ENCODE measurements around the gene CCNL2. TPM values are rescaled to one million over a fixed set of nuclear protein-coding genes. Genes with fewer than 3 reads are reported as not detected.

CCNL2 gene
- total RNA-seq, 2 experiments from 2014 or later = 110 to 112 TPM

DNA sequence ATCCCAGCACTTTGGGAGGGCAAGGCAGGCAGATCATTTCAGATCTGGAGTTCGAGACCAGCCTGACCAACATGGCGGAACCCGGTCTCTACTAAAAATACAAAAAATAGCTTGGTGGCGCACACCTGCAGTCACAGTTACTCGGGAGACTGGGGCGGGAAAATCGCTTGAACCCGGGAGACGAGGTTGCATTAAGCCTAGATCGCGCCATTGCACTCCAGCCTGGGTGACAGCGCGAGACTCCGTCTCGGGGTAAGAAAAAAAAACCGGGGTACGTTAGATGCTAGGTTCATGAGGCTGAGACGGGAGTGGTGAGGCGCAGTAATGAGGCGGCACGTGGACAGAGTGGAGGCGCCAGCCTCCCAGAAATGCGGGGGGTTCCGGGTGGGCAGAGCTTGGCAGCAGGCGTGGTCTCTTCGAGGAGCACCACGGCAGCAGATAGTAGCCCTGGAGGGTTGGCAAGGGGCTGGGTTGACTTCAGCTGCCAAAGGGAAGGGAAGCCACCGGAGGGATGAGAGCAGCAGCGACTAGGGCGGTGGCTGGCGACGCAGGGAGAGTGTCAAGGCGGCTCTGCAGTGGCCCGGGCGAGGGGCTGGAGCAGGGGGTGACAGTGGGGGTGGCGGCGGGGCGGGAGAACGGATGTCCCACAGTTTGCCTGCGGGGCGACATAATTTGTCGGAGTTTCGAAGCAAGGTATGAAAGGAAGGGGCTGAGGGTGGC, 7.1 kb upstream of the CCNL2 start:
- ChIA-PET POLR2A (interaction anchor here (1.9 to 2.3 kb wide), 2 partner anchors 7 to 31 kb away, joined by 11 to 16 read pairs; partner anchors contain the start of genes AURKAIP1 and CCNL2), CTCF (interaction anchor here (0.8 to 2.3 kb wide), 5 partner anchors 8 to 98 kb away, joined by 3 to 7 read pairs (median 4); partner anchors contain the start of genes AURKAIP1 and CCNL2)

DNA sequence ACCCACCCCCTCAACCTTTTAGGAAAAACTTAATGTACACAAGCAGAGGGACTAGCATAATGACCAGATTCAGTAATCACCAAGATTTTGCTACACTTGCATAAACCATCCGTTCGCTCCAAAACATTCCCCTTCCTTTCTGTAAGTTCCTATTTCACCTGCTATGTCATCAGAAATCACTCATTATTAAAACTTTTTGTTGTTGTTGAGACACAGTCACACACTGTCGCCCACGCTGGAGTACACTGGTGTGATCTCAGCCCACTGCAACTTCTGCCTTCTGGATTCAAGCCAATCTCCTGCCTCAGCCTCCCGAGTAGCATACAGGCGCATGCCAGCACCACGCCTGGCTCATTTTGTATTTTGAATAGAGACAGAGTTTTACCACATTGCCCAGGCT, 4.5 kb upstream of the CCNL2 start:
- ChIA-PET POLR2A (no interaction called here), CTCF (no interaction called here)

DNA sequence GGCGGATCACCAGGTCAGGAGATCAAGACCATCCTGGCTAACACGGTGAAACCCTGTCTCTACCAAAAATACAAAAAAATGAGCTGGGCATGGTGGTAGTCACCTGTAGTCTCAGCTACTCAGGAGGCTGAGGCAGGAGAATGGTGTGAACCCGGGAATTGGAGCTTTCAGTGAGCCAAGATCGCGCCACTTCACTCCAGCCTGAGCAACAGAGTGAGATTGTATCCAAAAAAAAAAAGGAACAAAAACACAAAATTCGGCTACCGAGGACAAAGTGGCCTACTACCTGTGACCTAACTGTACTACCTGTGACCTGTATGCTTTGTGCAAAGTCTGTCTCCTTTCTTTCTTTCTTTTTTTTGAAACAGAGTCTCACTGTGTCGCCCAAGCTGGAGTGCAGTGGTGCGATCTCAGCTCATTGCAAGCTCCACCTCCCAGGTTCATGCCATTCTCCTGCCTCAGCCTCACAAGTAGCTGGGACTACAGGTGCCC, 3.8 kb upstream of the CCNL2 start:
- POLR2A ChIA-PET = interaction anchor here (0.6 to 1.2 kb wide), 4 partner anchors 28 to 456 kb away, joined by 3 to 4 read pairs (median 3); partner anchors contain the start of gene AURKAIP1
- CTCF ChIA-PET = interaction anchor here (0.9 kb wide), 1 partner anchor 31 kb away, joined by 3 read pairs; no protein-coding TSS in a partner anchor

DNA sequence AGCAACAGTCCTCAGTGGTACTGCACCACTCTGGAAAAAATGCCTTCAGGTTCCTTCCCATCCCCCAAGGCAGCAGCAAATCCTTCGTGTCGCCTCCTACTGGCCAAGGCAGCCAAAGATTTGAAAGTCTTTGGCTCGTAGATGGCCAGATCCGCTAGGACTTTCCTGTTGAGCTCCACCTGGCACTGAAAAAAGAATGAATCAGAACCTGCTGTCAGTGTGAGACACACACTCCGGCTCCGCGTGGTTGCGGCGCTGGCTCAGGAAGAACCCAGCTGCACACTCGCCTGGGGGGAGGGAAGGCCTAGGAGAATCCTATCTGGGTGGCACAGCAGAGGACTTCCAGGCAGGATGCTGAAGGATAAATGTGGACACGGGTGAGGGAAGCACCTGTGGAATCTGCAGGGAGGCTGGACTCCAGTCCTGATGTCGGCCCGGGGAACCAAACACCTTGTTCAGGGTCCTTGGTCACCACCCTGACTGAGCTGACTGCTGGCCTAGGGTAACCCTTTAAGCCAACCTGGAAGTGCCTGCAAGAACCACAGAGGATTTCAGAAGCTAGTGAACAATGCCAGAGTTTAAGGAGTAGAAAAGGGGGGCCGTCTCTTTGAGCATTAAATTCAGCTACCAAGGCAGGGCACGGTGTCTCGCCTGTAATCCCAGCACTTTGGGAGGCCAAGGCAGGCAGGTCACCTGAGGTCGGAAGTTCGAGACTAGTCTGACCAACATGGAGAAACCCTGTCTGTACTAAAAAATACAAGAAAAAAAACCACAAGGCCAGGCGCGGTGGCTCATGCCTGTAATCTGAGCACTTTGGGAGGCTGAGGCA, 3.2 kb upstream of the CCNL2 start:
- CTCF ChIA-PET = interaction anchor here (0.9 kb wide), 1 partner anchor 32 kb away, joined by 3 read pairs; no protein-coding TSS in a partner anchor
- POLR2A ChIA-PET = interaction anchor here (0.6 to 1.2 kb wide), 5 partner anchors 28 to 456 kb away, joined by 3 to 5 read pairs (median 3); partner anchors contain the start of gene AURKAIP1

DNA sequence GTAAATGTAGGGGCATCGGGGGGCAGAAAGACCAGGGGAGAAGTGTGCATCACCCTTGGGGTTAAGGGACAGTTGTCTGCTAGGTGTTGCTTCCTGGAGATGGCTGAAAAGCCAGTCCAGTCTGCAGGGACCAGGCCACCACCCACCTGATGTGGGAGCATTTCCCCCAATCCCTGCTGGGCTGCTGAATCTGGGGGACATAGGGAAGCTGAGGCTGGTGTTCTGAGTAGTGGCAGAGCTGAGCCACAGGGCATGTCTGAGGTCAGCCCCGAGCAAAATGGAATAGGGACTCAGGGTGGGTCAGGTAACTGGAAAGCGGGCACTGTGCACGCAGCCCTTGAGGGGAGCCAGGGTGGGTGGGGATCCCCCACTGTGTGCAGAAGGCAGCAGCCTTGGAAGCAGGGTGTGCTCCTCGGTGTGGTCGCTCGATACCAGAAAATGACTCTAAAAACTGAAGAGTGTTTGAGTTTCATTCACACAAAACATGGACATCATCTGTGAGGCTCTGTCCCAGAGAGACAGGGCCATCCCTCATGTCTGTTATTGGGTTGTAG, 2.4 kb upstream of the CCNL2 start:
- CTCF ChIA-PET = interaction anchor here (0.5 kb wide), 1 partner anchor 24 kb away, joined by 3 read pairs; no protein-coding TSS in a partner anchor
- POLR2A ChIA-PET = interaction anchor here (1.8 kb wide), 1 partner anchor 26 kb away, joined by 8 read pairs; the partner anchor contains the start of gene AURKAIP1

DNA sequence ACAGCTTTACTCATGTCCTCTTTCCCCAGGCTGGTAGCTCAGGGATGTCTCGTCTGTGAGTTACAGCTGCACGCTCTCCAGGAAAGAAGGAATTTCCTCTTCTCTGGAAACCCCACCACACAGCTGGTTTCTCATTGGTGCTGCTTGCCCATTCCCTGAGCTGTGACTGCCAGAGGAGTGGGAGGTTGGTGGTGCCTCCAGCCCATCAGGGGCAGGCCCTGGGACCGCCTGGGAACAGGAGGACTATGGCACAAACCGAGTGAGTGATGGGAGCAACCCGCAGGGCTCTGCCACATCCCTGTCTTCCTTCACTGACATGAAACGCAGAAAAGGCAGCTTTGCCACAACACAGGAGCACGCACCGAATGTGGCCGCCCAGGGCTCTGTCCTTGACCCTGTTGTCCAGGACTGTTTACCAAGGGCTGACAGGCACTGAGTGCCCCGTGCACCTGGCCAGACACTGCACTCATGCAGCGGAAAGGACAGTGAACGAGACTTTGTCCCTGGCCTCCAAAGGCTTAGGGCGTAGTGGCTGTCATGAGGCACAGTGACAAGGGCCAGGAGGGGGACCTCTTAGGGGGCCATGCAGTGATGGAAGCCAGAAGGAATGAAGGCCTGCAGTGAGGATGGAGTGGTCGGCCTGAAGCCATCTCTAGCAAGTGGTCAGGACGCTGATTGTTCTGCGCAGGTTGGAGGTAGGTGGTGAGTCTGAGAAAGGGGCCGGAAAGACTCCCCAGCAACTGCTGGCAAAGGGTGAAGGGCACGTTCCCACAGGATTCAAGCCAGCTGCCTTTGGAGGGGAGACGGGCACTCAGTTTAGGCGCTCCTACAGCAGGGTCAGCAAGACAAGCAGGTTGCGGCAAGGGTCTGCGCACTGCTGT, 1.7 kb upstream of the CCNL2 start:
- POLR2A ChIA-PET = interaction anchor here (1.8 kb wide), 1 partner anchor 26 kb away, joined by 8 read pairs; the partner anchor contains the start of gene AURKAIP1
- CTCF ChIA-PET = interaction anchor here (0.5 to 1.9 kb wide), 4 partner anchors 10 to 41 kb away, joined by 3 to 5 read pairs (median 4); no protein-coding TSS in a partner anchor

DNA sequence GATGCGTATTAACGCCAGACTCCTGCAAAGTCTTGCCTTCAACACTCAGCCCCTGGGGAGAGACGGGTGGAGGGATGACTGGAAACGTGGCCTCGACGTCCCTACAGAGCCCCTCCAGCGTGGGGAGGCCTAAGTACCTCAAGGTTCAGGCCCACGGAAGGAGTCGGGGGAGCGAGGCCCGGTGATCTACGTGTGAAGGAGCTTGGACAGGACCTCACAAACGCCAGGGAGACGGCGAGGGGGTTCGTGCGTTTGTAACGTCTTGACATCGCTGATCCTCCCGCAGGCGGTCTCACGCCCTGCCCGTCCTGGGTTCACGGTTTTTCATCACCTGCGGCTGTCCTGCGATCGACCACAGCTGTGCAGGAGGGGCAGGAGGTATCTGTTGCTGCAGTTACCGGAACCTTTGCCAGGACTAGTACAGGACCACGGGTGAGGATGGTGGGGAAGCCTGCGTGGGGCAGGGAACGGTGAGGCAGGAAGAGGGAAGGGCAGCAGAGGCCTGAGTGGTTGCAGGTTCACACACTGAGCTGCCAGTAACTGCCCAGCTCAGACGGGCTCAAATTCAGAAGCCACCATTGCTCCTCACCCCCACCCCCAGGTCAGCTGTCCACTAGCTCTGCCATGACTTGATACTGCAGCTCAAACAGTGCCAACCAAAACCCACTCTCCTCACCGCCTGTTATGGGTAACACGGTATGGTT, 889 bp upstream of the CCNL2 start:
- ChIA-PET CTCF (interaction anchor here (1.0 to 1.9 kb wide), 6 partner anchors 9 to 73 kb away, joined by 3 to 8 read pairs (median 4); partner anchors contain the start of gene AURKAIP1), POLR2A (interaction anchor here (1.8 kb wide), 1 partner anchor 25 kb away, joined by 8 read pairs; the partner anchor contains the start of gene AURKAIP1)

DNA sequence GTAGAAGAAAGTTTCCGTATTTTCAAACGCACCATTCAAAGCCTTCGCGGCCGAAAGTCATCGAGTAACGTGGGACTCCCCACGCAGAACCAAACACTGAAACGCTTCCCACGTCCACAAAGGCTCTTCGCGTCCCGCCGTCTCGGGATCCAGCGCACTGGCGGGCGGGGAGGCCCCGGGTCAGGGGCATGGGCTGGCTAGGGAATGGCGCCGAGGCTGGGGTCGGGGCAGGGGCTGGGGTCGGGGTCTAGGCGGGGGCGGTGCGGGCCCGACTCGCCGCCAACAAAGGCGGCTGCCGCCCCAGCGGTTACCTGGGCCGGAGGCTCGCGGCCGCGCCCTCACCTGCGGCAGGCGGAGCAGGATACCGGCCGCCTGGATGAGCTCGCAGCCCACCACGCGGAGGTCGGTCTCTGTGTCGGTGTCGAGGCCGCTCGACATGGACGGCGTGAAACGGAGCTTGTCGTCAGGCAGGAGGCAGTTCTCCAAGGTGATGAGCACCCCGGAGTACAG, 403 bp downstream of the CCNL2 start:
- POLR2A ChIA-PET = interaction anchor here (0.6 to 1.4 kb wide), 7 partner anchors 9 to 231 kb away, joined by 3 to 16 read pairs (median 5); partner anchors contain the start of genes AURKAIP1 and MRPL20
- CTCF ChIA-PET = interaction anchor here (0.7 to 1.9 kb wide), 6 partner anchors 9 to 74 kb away, joined by 3 to 8 read pairs (median 4); partner anchors contain the start of genes AURKAIP1 and MRPL20

DNA sequence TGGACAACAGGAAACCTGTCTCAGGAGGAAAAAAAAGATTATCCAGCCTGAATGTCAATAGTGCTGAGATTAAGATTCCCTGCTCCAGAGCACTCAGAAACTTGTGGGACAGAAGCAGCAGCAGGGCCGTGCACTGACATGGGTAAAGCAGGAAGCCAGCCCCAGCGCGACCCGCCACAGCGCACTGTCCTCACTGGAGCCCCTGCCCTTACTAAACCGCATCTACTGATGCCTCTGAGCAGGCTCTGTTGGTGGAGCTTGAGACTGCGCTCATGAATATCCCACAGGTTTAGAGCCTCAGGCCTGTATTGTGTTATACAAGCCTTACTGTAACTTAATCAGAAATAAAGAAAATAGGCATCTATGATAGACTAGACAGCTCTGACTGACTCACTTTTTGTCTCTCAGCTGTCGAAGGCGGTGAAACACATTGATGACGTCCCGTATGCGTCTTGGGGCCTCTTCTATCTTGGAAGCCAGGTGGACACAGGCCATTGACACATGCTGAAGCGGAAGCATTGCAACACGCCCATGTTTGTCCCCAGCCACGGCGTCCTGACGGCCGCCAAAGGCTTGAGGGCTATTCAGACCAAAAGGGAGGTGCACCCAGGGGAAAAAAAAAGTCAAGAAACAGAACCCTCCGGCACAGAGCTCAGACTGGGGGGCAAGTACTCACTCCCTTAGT, 1.2 kb downstream of the CCNL2 start:
- ChIA-PET CTCF (interaction anchor here (1.8 kb wide), 1 partner anchor 9 kb away, joined by 7 read pairs; the partner anchor contains the start of gene MRPL20), POLR2A (interaction anchor here (0.6 to 1.4 kb wide), 2 partner anchors 10 to 20 kb away, joined by 6 to 16 read pairs; partner anchors contain the start of gene MRPL20)

DNA sequence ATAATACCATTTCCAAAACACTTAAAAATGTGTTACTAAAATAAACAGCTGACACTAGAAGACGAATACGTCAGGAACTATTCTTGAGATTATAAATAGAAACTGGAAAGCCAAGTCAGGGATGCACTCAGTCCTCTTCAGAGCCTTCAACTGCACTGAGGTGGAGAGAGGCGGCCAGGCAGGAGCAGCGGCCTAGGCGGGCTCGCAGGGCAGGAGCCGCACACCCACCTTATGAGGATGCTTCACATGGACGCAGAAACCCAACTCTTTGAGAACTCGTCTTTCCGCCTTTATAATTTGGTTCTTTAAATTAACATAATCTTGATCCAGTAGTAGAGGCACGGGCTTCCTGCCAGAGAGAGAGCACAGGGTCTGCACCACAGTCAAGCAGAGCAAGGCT, 4.0 kb downstream of the CCNL2 start:
- POLR2A ChIA-PET = interaction anchor here (0.6 kb wide), 1 partner anchor 116 kb away, joined by 4 read pairs; no protein-coding TSS in a partner anchor
- CTCF ChIA-PET = no interaction called here

DNA sequence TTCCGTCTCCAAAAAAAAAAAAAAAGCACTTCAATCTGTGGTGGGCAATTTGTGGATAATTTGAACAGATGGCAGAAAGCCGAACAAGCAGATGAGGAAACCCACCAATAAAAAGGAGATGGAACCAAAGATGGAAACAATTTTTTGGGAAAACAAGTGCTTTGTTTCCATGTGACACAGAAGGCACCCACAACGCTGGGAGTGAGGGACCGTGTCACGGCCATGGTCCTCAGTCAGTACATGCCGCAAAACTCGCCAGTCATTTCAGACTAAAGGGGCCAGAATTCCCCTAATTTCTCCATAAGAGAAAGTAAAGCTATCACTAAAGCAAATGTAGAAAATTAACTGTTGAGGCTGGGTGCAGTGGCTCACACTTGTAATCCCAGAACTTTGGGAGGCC, 5.0 kb downstream of the CCNL2 start:
- CTCF ChIA-PET = no interaction called here
- POLR2A ChIA-PET = no interaction called here

DNA sequence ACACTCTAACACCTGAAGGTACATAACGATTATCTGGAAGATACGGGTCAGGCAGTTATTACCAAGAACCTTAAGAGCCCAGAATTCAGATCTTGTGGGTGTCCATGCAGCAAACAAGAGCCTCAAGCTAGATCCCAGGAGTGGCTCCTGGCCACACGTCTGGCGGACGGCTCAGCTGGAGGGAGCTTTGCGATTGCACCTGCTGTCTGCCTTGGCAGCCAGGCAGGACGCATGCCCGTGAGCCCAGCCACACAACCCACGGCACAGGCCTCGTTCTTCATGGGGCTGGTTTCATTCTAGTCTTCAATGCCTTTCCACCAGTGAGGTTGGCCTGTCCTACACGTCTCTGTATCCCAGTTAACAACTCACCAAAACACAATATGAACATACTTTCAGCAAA, 5.7 kb downstream of the CCNL2 start:
- POLR2A ChIA-PET = interaction anchor here (0.5 kb wide), 1 partner anchor 260 kb away, joined by 6 read pairs; no protein-coding TSS in a partner anchor
- CTCF ChIA-PET = no interaction called here

DNA sequence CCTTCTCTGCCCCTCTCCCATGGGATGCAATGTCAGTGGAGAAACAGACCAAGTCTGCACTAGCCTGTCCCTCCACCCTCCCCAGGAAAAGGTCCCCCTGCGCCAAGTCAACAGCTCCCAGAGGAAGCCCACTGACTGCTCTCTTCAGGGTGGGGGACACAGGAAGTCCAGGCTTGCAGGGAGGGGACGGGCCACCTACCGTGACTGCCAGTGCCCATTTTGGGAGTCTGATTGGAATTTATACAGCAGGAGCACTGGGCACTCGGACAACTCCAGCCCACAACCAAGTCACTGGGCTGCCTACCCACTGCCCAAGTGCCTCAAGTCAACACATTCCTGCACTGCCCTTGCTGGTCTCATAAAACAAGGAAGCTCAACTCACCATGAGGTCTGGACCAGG, 6.1 kb downstream of the CCNL2 start:
- CTCF ChIA-PET = no interaction called here

DNA sequence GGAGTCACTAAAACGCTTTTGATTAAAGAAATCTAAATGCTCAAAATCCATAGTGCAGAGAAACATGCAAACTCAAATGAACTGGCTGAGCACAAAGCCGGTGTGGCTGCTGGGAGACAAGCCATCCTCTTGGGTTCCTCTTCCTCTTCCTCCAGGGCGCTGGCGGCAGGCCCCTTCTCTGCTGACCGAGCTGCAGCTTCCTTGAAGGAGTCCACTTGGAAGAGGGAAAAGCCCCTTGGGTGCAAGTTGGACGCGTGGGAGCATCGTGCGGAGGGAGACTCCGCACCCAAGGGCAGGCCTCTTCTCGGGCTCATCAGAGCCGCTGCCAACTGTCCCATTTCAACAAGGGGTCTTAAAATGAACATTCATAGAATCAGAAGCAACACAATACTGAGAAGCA, 7.9 kb downstream of the CCNL2 start:
- ChIA-PET CTCF (interaction anchor here (0.9 to 1.3 kb wide), 2 partner anchors 9 to 16 kb away, joined by 3 to 5 read pairs; partner anchors contain the start of gene MRPL20), POLR2A (no interaction called here)

More for the DNA sequence above, 6.1 kb downstream of the CCNL2 start:
- POLR2A ChIA-PET = interaction anchor here (0.5 kb wide), 1 partner anchor 260 kb away, joined by 6 read pairs; no protein-coding TSS in a partner anchor

DNA sequence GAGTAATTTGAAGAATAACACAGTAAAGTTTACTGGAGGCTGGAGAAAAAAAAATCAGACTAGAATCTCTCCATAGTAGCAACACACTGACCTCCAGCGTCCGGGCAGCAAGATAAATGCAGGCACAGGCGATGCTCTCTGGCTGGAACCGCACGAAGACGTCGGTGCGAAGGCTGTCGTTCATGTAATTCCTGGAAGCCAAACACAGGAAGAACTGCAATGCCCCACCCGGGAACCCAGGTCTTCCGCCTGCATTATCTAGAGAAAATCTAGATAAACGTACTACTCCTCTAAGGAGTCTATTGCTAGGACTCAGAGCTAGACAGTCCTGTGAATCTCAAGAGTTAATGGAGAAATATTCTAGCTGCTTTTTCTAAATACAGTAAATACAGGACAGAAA, 8.5 kb downstream of the CCNL2 start:
- ChIA-PET CTCF (interaction anchor here (0.9 to 1.3 kb wide), 3 partner anchors 10 to 17 kb away, joined by 3 to 5 read pairs (median 3); partner anchors contain the start of gene MRPL20), POLR2A (no interaction called here)

DNA sequence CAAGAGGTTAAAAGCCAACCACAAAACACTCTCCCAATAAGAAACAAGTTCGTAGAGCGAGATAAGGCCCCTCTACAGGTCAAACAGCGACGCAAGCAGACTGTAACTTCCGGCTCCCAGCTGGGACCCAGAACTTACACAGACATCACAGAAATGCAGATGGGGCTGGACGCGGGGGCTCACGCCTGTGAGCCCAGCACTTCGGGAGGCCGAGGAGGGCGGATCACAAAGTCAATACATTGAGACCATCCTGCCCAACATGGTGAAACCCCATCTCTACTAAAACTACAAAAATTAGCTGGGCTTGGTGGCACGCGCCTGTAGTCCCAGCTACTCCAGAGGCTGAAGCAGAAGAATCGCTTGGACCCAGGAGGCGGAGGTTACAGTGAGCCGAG, 11.1 kb downstream of the CCNL2 start:
- ChIA-PET CTCF (no interaction called here), POLR2A (interaction anchor here (1.2 kb wide), 1 partner anchor 11 kb away, joined by 4 read pairs; the partner anchor contains the start of gene CCNL2)
